ENCODE data around the gene WDR81. TPM values are rescaled to one million over a fixed set of nuclear protein-coding genes. Genes with fewer than 3 reads are reported as not detected.

WDR81 gene
- total RNA-seq, 1 experiment from 2014 or later: 20.5 TPM

GRCh38 chr17:1759529-1759928 lies 35.0 kb downstream of the WDR81 start:
- Histone ChIP-seq H3K27me3 (ENCODE audit: insufficient read depth, low read depth) (no peaks in the 10 kb centered on the region), H3K36me3 (ENCODE audit: low read depth) (no peaks in the 10 kb centered on the region), H3K27ac (no peak overlapping the region), H3K9me3 (ENCODE audit: insufficient read depth, low read depth) (no peaks in the 10 kb centered on the region), H3F3A (ENCODE audit: insufficient read depth, low read depth) (no peaks in the 10 kb centered on the region), H3K4me2 (no peak overlapping the region), H3K79me2 (ENCODE audit: low read depth) (no peaks in the 10 kb centered on the region), H3K9me2 (ENCODE audit: insufficient read depth) (no peaks in the 10 kb centered on the region), H3K4me3 (no peak overlapping the region), H2AFZ (no peak overlapping the region), H4K20me1 (ENCODE audit: insufficient read depth) (no peaks in the 10 kb centered on the region), H3K4me1 (replicated peaks; ENCODE audit: insufficient read depth) (no peaks in the 10 kb centered on the region)
- intact Hi-C loops (cut with micrococcal nuclease; ENCODE audit: unreplicated experiment): no loop called here
- ChIA-PET CTCF (no interaction called here), POLR2A (ENCODE audit: unreplicated experiment) (no interaction called here)
- DNase-seq: no peak
- BruUV-seq (replicated peaks): no TSS peak
- TF ChIP-seq EZH2 (IDR thresholded peaks at IDR 0.05; ENCODE audit: low read depth): no peak
- TF ChIP-seq CTCF (conservative IDR thresholded peaks at IDR 0.05): no peak

GRCh38 chr17:1762233-1762900 lies 37.9 kb downstream of the WDR81 start:
- no peaks in the 10 kb centered on the region for H3K9me2 ChIP-seq (ENCODE audit: insufficient read depth)
- no peak overlapping the region for H3K27ac ChIP-seq
- no peaks in the 10 kb centered on the region for H3K27me3 ChIP-seq (ENCODE audit: insufficient read depth, low read depth)
- DNase-seq: no peak
- H3F3A ChIP-seq (ENCODE audit: insufficient read depth, low read depth): no peaks in the 10 kb centered on the region
- TF ChIP-seq EZH2 (IDR thresholded peaks at IDR 0.05; ENCODE audit: low read depth): no peak
- TF ChIP-seq CTCF (conservative IDR thresholded peaks at IDR 0.05): no peak
- intact Hi-C loops (cut with micrococcal nuclease; ENCODE audit: unreplicated experiment): no loop called here
- H3K4me1 ChIP-seq (replicated peaks; ENCODE audit: insufficient read depth): no peaks in the 10 kb centered on the region
- no peaks in the 10 kb centered on the region for H3K36me3 ChIP-seq (ENCODE audit: low read depth)
- H2AFZ ChIP-seq: no peak overlapping the region
- H3K4me2 ChIP-seq: no peak overlapping the region
- H3K9me3 ChIP-seq (ENCODE audit: insufficient read depth, low read depth): no peaks in the 10 kb centered on the region
- ChIA-PET POLR2A (ENCODE audit: unreplicated experiment) (no interaction called here), CTCF (no interaction called here)
- no peaks in the 10 kb centered on the region for H4K20me1 ChIP-seq (ENCODE audit: insufficient read depth)
- no peak overlapping the region for H3K4me3 ChIP-seq
- no TSS peak for BruUV-seq (replicated peaks)
- H3K79me2 ChIP-seq (ENCODE audit: low read depth): no peaks in the 10 kb centered on the region

DNA sequence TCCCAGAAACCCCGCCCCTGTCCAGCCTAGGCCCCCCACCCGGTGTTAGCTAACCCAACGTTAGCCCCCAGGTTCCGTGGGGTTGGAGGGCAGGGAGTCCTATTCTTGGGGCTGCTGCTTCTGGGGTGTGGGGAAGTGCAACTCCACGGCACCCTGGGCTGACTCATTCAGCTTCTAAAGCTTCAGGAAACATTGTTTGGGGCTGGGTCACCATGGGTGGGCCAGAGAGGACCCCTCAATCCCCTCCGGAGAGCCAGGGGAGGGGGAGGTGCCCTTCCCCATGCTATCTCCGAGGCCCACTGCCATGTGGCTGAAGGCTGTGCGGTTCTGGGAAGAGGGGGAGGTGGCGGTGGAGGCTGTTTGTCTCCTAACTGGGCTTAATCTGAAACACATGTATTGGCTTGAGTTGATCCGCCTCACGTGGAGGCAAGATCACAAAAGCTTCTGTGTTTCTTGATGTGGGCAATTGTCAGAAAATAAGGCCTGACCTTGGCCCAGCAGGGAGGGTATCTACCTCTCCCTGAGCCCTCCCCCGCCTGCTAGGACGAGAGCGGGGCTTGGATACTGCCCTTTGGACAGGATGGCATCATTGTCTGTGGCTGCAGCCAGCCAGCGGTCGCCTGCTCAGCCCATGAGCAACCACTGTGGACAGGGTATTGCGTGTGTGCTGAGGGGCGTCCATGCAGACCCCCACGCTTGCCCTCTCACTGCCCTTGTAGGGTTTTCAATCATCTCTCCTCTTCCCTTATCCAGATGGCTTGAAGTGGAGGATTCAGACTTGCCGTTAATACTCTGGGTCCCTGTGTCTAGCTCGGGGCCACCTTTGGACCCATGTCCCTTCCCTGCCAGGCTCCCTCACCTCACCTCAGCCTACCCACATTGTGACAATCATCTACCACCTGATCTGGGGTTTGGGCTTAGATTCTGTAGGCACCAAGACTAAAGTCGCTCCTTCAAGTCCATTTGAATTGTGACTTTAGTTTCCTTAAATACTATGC lies 38.7 kb downstream of the WDR81 start:
- Histone ChIP-seq H2AFZ (no peak overlapping the region), H3K27ac (no peak overlapping the region), H3K79me2 (ENCODE audit: low read depth) (no peaks in the 10 kb centered on the region), H3K36me3 (ENCODE audit: low read depth) (no peaks in the 10 kb centered on the region), H3K27me3 (ENCODE audit: insufficient read depth, low read depth) (no peaks in the 10 kb centered on the region), H3K9me2 (ENCODE audit: insufficient read depth) (no peaks in the 10 kb centered on the region), H4K20me1 (ENCODE audit: insufficient read depth) (no peaks in the 10 kb centered on the region), H3F3A (ENCODE audit: insufficient read depth, low read depth) (no peaks in the 10 kb centered on the region), H3K4me1 (replicated peaks; ENCODE audit: insufficient read depth) (no peaks in the 10 kb centered on the region), H3K9me3 (ENCODE audit: insufficient read depth, low read depth) (no peaks in the 10 kb centered on the region), H3K4me3 (no peak overlapping the region), H3K4me2 (no peak overlapping the region)
- intact Hi-C loops (cut with micrococcal nuclease; ENCODE audit: unreplicated experiment): no loop called here
- TF ChIP-seq EZH2 (IDR thresholded peaks at IDR 0.05; ENCODE audit: low read depth) (no peak), CTCF (conservative IDR thresholded peaks at IDR 0.05) (no peak)
- no peak for DNase-seq
- no TSS peak for BruUV-seq (replicated peaks)
- POLR2A ChIA-PET (ENCODE audit: unreplicated experiment): no interaction called here
- CTCF ChIA-PET: no interaction called here
